Upper lobe of right lung (tissue), 1 donor: ENCODE results near the gene LRRIQ3. TPM values are rescaled to one million over a fixed set of nuclear protein-coding genes. Genes with fewer than 3 reads are reported as not detected.

Source experiments
- ATAC-seq: fragments of 200-7000 bp; cut with Tn5 transposase; one replicate; pipeline ENCODE4 v1.9.1; 2020; ENCODE audit warnings: mild to moderate bottlenecking, moderate library complexity
- DNase-seq: peaks from one replicate; pipeline ENCODE4 v3.0.0-alpha.2; 2020
- H3K27ac ChIP-seq: fragments of 200-600 bp; one replicate; pipeline ENCODE4 v1.8.0; 2022
- H3K27me3 ChIP-seq: fragments of 200-600 bp; one replicate; pipeline ENCODE4 v1.8.0; 2022; ENCODE audit warnings: mild to moderate bottlenecking
- H3K36me3 ChIP-seq: fragments of 200-600 bp; one replicate; pipeline ENCODE4 v1.8.0; 2022
- H3K4me1 ChIP-seq: fragments of 200-600 bp; one replicate; pipeline ENCODE4 v1.8.0; 2022
- H3K4me3 ChIP-seq: fragments of 200-600 bp; one replicate; pipeline ENCODE4 v1.8.0; 2022; ENCODE audit warnings: mild to moderate bottlenecking
- H3K9me3 ChIP-seq: fragments of 200-600 bp; one replicate; pipeline ENCODE4 v1.8.0; 2022
- intact Hi-C: fragments of 100-400 bp; cut with DNase I; formaldehyde crosslinking; loops from one replicate; pipeline ENCODE4 v1.11.0; 2022
- total RNA-seq: library from RNA; stranded (reverse); fragmentation: NEBNext Ultra II Directional; extraction: Animal tissue kit (Norgen Biotek cat#: 25700); gene quantifications from one replicate; pipeline ENCODE4 v1.2.1, GENCODE V29; 2021
- TF ChIP-seq, protein P1 (sequence below): fragments of 200-600 bp; IDR thresholded peaks from one replicate; pipeline ENCODE4 v1.8.0; 2022; ENCODE audit warnings: antibody characterized with exemption
- donor health status: DM: no; HTN: yes; CAD: no; lungs with severe emphysema.

The LRRIQ3 gene
- total RNA-seq, 1 donor from 2014 or later, result 0.67 TPM

DNA sequence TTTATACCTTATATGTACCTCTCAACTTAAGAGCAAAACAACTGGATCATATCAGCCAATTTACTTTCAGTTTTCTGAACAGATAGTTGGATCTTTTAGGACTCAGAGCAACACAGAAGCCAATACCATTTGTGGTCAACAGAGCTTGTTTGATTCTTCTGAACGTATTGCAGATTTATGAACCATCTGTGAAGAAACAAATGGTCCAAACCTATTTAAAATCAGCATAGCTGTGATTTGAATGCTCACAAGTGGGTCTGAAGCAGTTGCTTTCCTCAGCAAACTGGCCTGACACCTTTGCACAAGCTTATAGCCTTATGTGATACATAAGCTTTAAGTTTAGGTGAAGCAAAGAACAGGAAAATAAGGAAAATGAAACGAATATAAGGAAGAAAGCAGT is 147.6 kb downstream of the LRRIQ3 start:
- Histone ChIP-seq H3K4me1 (no peaks in the 10 kb centered on the region), H3K36me3 (no peaks in the 10 kb centered on the region), H3K9me3 (no peaks in the 10 kb centered on the region), H3K4me3 (no peak overlapping the region), H3K27ac (no peak overlapping the region), H3K27me3 (no peaks in the 10 kb centered on the region)
- TF ChIP-seq, protein P1, sequence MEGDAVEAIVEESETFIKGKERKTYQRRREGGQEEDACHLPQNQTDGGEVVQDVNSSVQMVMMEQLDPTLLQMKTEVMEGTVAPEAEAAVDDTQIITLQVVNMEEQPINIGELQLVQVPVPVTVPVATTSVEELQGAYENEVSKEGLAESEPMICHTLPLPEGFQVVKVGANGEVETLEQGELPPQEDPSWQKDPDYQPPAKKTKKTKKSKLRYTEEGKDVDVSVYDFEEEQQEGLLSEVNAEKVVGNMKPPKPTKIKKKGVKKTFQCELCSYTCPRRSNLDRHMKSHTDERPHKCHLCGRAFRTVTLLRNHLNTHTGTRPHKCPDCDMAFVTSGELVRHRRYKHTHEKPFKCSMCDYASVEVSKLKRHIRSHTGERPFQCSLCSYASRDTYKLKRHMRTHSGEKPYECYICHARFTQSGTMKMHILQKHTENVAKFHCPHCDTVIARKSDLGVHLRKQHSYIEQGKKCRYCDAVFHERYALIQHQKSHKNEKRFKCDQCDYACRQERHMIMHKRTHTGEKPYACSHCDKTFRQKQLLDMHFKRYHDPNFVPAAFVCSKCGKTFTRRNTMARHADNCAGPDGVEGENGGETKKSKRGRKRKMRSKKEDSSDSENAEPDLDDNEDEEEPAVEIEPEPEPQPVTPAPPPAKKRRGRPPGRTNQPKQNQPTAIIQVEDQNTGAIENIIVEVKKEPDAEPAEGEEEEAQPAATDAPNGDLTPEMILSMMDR, result no peak
- ATAC-seq, result no peak
- DNase-seq, result no peak
- intact Hi-C loops, result no loop called here

DNA sequence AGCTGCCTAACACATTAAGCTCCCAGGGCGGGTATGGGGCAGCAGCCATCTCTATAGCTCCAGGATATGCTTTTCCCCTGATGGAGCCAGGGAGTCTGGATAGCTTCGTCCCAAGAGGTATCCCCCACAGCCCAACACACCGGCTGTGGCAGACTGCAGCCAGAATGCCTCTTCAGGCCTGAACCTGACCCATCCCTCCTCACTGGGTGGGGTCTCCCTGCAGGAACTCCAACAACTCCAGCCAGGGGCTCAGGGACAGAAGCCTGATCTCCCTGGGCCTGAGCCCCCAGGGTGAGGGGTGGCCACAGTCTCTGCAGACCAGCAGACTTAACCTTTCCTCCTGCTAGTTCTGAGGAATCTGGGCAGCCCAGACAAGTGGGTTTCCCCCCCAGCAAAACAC is 159.9 kb downstream of the LRRIQ3 start:
- intact Hi-C loops, result no loop called here
- Histone ChIP-seq H3K9me3 (no peaks in the 10 kb centered on the region), H3K4me3 (no peak overlapping the region), H3K4me1 (no peaks in the 10 kb centered on the region), H3K36me3 (no peaks in the 10 kb centered on the region), H3K27me3 (no peaks in the 10 kb centered on the region), H3K27ac (no peak overlapping the region)
- no peak for DNase-seq
- no peak for ATAC-seq
- TF ChIP-seq, protein P1, result no peak

DNA sequence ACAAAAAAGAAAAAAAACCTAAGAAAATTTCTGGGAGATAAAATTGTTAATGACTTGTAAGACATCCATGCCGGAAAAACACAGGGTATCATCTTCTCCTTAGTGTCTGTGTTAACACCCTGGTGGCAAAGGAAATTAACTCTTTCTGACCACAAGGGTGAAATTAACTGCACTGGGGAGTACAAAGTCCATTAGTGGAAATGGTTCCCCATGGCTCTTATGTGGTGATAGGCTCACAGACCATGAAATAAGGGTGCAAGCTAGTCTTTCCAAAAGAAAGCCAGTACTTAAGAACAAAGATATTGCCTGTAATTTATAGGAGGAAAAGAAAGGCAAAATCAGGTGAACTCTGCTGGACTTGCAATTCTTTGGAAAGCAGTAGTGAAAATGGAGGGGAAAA is 185.4 kb downstream of the LRRIQ3 start:
- no peak for DNase-seq
- no peak overlapping the region for H3K27ac ChIP-seq
- no peak for ATAC-seq
- H3K4me1 ChIP-seq, result no peaks in the 10 kb centered on the region
- TF ChIP-seq, protein P1, result no peak
- no peaks in the 10 kb centered on the region for H3K27me3 ChIP-seq
- H3K36me3 ChIP-seq, result no peaks in the 10 kb centered on the region
- intact Hi-C loops, result no loop called here
- no peaks in the 10 kb centered on the region for H3K9me3 ChIP-seq
- no peak overlapping the region for H3K4me3 ChIP-seq

DNA sequence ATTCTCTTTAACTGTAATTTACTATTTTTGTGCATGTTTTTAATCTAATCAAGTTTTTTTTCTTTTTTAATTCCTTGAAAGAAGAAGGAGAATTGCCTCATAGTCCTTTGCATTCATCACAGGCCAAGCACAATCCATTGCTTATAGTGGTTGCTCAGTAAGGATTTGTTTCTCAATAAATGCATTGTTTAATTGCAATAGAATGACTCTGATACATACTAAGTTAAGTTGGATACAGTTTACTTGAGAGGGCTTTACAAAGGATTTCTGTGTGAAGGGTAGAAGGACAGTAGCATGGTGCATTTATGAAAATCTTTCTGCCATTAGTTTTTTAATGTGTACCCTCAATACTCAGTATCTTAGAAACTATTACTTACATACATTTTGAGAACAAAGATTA is 186.2 kb downstream of the LRRIQ3 start:
- intact Hi-C loops, result no loop called here
- no peak for ATAC-seq
- Histone ChIP-seq H3K4me1 (no peaks in the 10 kb centered on the region), H3K27ac (no peak overlapping the region), H3K4me3 (no peak overlapping the region), H3K27me3 (no peaks in the 10 kb centered on the region), H3K9me3 (no peaks in the 10 kb centered on the region), H3K36me3 (no peaks in the 10 kb centered on the region)
- TF ChIP-seq, protein P1, result no peak
- DNase-seq, result no peak

DNA sequence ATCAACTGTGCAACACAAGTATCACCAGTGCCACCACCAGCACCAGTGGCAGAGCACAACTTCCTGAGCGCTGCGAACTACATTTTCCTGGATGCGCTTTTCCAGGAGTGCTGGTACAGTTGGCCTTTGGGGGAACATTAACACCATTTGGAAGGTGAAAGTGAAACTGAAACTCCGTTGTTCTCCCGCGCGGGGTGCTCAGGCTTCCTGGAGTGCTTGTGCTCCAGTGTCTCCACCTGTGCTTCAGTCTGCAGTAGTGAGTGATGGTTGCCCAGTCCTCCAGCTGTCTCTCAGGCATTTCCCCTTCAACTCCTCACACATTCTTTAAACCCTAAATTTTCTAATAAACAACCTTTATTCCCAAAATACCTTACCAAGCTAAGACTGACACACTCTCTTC is 187.8 kb downstream of the LRRIQ3 start:
- H3K4me1 ChIP-seq, result no peaks in the 10 kb centered on the region
- intact Hi-C loops, result no loop called here
- H3K27ac ChIP-seq, result no peak overlapping the region
- ATAC-seq, result no peak
- no peaks in the 10 kb centered on the region for H3K36me3 ChIP-seq
- no peaks in the 10 kb centered on the region for H3K9me3 ChIP-seq
- DNase-seq, result no peak
- H3K4me3 ChIP-seq, result no peak overlapping the region
- no peaks in the 10 kb centered on the region for H3K27me3 ChIP-seq
- TF ChIP-seq, protein P1, result no peak

DNA sequence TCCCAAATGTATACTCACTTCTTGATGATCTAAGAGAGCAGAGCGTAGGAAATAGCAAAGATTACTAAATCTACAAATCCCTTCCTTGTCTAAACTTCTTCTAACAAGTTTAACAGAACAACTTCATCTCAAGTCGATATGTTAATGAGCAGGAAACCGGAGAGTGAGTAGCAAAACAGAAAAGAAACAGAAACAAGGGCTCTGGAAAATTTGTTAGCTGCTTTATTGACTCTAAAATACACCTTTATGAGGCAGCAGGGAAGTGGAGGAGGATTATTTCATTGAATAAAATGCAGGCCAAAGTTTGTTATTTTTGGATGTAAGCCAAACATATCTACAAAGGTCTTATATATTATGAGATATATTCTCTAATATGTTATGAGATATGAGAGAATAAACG is 192.4 kb downstream of the LRRIQ3 start:
- no peak overlapping the region for H3K4me3 ChIP-seq
- H3K27ac ChIP-seq, result no peak overlapping the region
- no peaks in the 10 kb centered on the region for H3K36me3 ChIP-seq
- intact Hi-C loops, result no loop called here
- no peaks in the 10 kb centered on the region for H3K4me1 ChIP-seq
- no peaks in the 10 kb centered on the region for H3K27me3 ChIP-seq
- DNase-seq, result no peak
- no peak for ATAC-seq
- TF ChIP-seq, protein P1, result no peak
- no peaks in the 10 kb centered on the region for H3K9me3 ChIP-seq
